CMK (cell line): ENCODE measurements around the gene MYBBP1A.

ENCODE experiments used
- DNase-seq: peaks from one replicate; pipeline ENCODE4 v3.0.0-alpha.2; 2010; ENCODE audit warnings: low read depth

Gene MYBBP1A

GRCh38 chr17:4518901-4519300, 36.3 kb downstream of the MYBBP1A start:
- no peak for DNase-seq

GRCh38 chr17:4516735-4517134, 38.4 kb downstream of the MYBBP1A start:
- no peak for DNase-seq

- DNase-seq: no peak
Observed at GRCh38 chr17:4515501-4515900, 39.7 kb downstream of the MYBBP1A start.

DNA sequence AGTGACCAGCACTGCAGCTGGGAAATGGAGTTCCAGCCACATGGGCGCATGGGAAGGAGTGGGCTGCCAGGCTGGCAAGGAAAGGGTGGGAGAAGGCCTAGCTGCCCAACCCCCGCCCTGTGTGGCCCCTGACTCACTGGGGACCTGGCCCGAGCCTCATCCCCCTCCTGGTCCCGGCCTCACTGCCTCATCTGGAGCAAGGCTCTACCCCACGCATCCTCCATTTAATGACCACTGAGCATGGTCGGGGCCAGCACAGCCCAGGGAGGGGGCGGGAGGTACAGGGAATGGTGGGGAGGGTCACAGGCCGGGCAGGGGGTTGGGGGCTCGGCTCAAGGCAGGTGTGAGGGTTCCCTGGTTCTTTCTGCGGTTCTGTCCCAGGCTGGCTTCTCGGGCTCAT, 40.4 kb downstream of the MYBBP1A start:
- DNase-seq: no peak

DNA sequence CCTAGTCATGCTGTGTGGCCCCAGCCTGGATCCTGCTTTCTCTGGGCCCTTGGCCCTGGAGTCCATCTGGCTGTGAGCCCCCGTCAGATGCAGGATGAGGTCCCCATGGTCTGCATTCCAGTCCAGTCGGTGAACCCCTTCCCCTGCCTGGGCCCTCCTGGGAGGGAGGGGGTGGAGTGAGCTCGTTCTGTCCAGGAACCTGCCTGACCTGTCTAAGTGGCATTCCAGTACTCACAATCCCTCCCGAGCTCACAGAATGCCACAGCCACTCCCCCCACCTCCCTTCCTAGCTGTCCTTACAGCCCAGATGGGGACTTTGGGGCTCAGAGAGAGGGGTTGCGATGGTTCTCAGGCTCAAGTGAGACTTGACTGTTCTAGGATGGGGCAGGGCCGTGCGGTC, 41.0 kb downstream of the MYBBP1A start:
- DNase-seq: no peak

- no peak for DNase-seq
Observed at GRCh38 chr17:4513113-4514032, 41.8 kb downstream of the MYBBP1A start.

DNA sequence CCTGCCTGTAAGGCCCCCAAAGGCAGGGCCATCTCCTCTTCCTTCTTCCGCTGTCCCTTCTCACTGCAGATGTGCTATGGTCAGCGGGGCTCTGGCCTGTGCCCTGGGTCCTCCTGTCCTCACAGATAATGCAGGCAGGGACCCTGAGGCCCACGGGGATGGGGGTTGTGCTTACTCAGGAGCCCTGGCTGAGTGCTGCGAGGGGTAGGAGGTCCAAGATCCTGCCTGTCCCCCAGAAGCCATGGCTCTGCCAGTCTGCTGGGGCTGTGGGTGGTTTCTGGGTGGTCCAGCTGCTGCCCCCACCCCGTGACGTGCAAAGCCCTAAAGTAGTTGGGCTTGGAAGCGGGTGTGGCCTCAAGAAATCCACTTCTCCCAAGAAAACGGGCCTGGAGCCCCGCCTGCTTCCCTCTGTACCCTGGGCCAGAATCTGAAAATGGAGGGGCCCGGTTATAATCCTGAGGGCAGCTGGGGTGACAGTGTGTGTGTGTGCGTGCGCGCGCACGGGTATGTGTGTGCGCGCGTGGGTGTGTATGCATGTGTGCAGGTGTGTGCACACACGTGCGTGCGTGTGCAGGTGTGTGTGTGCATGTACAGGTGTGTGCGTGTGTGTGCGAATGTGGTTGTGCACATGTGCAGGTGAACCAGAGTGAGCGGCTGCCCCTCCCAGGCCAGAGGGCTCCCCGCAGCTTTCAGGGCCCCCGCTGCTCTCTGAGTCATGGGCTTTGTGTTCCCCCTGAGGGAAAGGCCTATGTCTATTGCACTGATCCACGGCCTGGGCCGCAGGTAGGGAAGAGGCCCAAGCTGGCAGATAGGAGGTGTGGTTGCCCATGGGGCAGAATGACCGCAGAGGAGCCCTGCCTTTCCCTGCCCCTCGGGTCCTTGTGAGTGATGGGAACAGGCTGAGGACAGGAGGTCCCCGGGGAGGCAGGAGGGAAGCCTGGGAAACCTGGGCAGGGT, 42.8 kb downstream of the MYBBP1A start:
- no peak for DNase-seq

DNA sequence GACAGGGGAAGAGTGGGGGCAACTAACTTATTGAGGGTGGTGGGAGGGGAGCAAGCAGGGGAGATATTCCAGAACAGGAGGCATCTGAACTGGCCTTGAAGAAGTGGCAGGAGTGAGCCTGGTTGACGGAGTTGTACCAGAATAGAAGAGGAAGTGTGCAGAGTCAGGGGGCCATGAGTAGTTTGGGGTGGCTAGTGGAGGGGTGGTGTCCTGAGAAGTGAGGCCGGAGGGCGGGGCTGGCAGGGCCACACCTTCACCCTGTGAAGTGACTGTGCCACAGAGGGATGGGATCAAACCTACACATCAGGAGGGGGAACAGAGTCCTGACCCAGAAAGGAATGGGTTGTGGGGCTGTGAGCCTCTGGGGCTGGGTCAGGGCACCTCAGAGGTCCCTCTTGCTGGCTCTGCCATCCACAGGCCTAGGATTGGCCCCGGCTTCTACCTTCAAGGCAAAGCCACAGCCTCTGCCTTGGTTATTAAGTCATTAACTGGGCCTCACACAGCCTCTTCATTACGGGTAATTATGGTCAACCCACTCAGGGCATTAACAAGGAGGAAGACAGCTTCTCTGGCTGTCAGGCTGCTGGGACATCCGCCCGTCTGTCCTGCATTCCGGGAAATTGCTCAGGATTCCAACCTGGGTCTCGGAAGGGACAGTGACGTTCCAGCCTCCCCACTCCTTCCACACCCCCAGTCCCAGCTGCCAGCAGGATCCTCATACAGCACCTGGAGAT, 43.8 kb downstream of the MYBBP1A start:
- DNase-seq: no peak

GRCh38 chr17:4510618-4510941, 44.6 kb downstream of the MYBBP1A start:
- DNase-seq: no peak

DNA sequence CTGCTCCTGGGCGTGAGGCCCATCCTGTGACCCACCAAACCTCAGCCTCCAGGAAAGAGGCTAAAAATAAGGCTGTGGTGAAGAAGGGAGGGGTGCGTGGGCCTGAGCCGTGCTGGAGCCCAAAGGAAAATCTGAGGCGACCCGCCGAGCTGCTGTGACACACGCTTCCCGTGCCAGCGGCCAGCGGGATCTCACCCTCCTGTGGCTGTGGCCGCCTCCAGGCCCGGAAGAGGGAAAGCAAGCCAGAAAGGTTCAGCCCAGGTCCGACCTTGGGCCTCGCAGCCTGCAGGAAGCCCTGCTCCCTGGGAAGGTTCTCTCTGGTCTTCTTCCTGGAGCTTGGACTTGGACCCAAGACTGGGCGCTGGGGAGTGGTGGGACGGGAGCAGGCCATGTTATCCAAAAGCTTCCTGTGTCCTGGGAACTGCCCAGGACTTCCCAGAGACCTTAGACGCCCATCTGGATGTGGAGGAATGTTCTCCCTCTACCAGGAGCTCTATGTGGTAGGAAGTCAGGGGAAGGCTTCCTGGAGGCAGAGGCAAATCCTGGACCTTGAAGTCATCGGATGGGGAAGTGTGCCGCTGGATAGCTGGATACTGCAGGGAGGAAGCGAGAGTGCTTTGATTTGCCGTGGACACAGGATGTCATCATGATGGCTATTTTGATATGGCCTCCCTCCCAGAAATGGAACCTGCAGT, 45.1 kb downstream of the MYBBP1A start:
- DNase-seq: no peak

DNA sequence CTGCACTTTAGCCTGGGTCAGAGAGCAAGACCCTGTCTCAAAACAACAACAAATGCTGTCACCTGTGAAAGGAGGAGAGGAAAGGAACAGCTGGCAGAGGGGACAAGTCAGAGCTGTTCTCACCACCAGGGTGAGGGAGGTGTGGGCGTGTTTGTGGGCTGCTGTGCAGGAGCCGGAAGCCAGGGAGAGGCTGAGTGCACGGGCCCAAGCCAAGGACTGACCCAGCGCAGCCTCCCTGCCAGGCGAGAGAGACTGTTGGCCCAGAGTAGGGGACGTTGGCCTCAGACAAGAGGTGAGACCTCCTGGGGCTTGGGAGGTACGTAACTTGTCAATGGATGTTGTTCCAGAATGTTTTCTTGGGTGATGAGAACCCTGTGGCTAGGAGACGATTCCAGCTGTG, 45.8 kb downstream of the MYBBP1A start:
- DNase-seq: no peak

DNA sequence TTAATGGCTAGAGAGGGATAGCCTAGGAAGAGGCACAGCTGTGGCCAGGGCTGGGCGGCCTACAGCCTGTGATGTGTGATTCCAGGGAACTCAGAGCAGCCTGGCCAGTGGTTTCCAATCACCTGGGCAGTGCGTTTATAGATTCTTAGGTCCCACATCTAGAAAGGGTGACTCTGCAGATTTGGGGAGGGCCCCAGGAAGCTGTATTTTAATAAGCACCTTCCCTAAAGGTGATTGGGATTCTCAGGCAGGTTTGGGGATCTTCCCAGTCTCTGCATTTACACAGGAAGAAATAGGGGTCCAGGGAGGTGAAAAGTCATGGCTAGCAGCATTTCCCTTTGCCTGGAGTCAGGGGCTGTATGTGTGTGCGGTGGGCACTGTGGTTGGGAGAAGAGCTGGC, 47.0 kb downstream of the MYBBP1A start:
- DNase-seq: no peak

- DNase-seq: no peak
Observed at GRCh38 chr17:4507361-4508111, 47.6 kb downstream of the MYBBP1A start.

DNA sequence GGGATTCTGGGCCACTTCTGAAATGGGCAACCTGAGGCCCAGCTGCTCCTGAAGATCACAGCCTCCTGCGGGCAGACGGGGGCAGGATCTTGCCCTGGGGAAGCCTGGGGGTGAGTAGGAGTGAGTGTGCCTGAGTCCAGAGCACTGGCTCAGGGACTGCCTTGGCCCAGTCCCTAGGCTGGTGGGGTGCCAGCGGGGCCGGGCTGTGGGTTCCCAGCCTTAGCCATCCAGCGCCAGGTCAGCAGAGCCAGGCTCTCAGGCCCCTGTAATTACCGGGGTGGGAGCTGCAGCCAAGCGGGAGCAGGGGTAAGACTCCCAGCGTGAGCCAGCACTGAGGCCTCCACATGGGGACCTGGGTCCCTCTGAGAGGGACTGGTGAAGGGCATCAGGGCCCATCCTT, 48.3 kb downstream of the MYBBP1A start:
- DNase-seq: no peak

GRCh38 chr17:4506175-4506813, 48.9 kb downstream of the MYBBP1A start:
- DNase-seq: peak; percentile 89

DNA sequence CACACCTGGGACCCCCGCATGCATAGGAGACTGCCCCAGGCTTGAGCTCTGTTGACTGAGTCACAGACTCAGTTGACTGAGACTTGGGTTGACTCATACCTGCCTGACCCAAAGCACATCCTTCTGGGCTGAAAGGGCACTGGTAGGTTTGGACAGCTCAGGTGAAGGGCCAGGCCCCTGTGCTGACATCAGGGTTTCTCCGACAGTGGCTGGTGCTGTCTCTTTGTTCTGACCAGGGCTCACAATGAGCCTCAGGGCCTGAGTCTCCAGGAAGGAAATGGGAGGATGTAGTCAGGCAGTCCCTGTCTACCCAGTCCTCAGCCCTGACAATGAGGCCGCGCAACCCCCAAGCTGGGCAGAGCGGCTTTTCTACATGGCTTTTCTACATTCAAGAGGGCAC, 50.0 kb downstream of the MYBBP1A start:
- DNase-seq: no peak

GRCh38 chr17:4504188-4504587, 51.0 kb downstream of the MYBBP1A start:
- no peak for DNase-seq

DNA sequence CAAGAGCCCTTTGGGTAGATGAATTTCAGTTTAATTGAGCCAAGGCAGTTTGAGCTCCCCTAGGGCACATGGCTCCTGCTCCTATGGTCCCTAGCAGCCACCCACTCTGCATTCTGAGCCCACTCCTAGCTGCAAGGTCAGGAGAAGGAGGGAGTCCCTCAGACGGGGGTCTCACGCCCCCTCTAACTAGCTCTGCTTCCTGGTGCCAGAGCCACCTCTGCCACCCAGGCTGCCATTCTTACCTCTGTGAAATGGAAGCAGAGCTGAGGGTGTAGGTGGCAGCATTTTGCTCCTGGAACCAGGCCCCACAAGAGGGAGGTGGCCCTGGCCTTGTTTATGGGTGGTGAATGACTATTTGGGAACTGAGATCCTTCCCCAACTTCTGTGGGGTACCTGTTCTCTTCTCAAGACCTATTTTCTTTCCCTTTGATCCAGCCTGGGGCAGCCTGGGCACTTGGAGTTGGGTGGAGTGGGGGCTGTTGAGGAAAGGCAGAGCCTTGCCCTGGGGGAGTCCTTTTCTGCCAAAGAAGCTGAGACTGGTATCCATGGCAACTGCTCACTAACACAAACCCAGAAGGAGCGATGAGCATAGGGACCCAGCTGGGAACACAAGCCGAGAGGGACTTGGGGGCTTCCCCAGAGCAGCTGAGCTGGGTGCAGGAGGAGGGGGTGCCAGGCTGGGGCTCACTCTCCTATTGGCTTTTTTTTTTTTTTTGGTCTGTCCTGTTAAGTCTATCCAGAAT, 51.7 kb downstream of the MYBBP1A start:
- no peak for DNase-seq

GRCh38 chr17:4502466-4503154, 52.6 kb downstream of the MYBBP1A start:
- DNase-seq: no peak
